HG03064 (cell line): ENCODE data around the gene SH3BP2.

Experiments used
- ATAC-seq: cut with Tn5 transposase; IDR thresholded peaks from one replicate; pipeline ENCODE4 v1.9.1; 2021; ENCODE audit warnings: low read depth; ENCODE audit not compliant: unreplicated experiment

The SH3BP2 gene

DNA sequence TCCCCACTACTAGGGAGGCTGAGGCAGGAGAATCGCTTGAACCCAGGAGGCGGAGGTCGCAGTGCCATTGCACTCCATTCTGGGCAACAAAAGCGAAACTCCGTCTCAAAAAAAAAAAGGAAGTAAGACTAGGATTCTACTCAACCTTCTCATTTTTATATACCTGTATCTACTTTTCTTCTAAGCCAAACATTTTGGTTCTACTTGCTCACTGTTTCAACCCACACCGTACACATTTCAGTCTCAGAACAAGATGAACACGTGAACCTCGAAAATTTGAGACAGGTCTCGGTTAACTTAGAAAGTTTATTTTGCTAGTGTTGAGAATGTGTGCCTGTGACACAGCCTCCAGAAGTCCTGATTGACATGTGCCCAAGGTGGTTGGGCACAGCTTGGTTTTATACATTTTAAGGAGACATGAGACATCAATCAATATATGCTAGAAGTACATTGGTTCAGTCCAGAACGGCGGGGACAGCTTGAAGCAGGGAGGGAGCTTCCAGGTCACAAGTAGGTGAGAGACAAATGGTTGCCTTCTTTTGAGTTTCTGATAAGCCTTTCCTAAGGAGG lies 54.5 kb downstream of the SH3BP2 start:
- ATAC-seq = no peak

DNA sequence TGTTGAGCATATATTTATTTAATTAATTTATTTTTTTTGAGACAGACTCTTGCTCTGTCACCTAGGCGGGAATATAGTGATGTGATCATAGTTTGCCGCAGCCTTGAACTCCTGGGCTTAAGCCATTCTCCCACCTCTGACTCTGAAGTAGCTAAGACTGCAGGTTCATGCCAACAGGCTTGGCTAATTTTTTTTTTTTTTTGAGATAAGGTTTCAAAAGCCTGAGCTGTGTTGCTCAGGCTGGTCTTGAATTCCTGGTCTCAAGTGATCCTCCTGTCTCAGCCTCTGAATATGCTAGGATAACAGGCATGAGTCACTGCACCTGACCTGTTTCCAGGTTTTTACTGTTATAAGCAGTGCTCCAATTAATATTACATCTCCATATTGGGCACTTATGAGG lies 55.6 kb downstream of the SH3BP2 start:
- no peak for ATAC-seq

DNA sequence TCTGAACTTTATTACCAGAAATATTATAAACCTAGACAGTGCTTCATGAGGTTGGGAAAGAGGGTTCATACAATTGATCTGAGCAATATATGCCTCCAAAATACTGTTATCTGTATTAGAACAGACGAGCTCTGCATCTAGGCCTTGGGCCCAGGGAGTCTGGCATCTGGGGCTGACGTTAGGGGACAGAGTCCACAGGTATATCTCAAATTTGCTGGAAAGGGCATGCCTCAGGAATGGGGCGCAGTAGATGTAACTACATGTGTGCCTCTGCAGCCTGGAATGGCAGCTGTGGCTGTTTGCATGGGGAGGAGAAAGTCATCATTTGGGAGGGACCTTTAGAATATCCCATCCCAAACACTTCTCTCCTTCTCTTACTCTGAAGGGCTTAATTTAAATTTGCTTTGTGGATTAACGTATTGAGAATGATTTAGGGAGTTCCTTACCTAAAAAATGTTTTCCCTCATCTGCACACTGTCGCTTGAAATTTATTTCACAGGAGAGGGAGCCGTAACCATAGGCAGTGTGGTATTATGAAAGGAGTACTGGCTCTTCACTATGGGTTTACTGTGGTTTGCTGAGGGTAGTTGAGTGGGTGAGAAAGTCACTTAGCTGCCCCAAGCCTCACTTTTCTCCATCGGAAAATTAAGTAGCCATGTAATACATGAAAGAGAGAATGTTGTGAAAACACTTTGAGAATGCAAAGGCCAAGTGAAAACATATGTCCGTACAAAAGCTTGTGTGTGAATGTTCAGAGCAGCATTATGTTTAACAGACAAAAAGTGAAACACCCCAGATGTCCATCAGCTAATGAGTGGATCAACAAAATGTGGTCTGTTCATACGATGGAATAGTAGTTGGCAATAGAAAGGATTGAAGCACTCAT lies 56.6 kb downstream of the SH3BP2 start:
- no peak for ATAC-seq

DNA sequence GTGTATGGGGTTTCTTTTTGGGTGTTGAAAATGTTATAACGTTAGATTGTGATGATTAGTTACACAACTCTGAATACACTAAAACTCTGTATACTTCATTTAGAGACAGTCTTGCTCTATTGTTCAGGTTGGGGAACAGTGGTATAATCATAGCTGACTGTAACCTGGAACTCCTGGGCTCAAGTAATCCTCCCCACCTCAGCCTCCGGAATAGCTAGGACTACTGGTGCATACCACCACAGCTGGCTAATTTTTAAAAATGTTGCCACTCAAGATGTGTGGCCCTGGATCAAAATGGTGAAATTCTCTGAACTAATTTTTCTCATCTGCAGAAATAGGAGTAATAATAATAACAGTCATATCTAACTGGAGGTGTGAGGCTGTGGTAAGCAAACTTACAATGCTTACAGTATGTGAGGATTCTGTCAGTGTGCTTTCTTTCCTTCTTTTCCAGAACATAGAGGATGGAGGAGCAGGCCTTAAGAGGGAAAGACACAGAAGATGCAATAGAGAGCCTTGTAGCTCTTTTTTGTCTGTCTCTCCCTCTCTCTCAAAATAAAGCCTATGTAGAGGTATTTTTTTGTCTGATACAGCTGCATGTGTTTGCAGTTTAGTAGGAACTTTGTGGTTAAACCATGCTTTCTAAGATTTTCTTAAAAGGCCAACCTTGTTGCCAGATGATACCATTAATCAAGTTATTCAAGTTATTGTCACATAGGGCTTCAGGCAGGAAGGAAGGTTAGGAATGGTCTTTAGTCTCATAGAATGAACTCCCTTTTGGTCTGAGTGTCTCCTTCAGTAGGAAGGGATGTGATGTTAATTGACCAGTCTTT lies 58.3 kb downstream of the SH3BP2 start:
- no peak for ATAC-seq

DNA sequence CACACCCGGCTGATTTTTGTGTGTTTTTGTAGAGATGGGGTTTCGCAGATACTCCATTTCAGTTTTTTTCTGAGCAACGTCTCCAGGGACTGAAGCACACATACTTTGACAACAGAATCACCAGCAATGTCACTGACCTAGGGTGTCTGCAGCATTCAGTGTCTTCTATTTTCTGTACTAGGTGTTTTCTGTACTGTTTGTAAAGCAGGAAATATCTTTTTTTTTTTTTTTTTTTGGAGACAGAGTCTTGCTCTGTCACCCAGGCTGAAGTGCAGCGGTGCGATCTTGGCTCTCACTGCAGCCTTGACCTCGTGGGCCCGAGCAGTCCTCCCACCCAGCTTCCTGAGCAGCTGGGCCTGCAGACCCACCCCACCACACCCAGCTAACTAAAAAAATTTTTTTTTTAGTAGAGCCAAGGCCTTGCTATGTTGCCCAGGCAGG lies 59.6 kb downstream of the SH3BP2 start:
- no peak for ATAC-seq

DNA sequence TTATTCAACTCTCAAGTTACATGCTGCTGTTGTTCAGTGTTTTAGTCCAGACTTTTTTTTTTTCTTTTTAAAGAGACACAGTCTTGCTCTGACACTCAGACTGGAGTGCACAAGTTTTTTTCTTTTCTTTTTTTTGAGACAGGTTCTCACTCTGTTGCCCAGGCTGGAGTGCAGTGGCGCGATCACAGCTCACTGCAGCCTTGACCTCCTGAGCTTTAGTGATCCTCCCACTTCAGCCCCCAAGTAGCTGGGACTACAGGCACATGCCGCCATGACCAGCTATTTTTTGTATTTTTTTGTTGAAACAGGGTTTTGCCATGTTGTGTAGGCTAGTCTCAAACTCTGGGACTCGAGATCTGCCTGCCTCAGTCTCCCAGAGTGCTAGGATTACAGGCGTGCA lies 62.7 kb downstream of the SH3BP2 start:
- no peak for ATAC-seq

DNA sequence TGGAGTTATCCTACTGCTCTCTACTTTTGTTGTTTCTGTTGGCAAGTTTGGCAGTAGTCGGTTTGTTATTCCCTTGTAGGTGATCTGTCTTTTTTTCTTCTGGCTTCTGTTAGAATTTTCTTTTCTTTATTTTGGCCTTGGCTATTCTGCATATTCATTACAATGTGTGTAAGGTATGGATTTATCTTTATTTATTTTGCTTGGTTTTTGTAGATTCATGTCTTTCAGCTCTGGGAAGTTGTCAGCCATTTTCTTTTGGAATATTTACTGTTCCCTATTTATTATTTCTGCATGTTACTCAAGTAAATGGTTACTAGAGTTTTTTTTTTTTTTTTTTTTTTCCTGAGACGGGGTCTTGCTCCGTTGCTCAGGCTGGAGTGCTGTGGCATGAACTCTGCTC lies 63.4 kb downstream of the SH3BP2 start:
- ATAC-seq = no peak

DNA sequence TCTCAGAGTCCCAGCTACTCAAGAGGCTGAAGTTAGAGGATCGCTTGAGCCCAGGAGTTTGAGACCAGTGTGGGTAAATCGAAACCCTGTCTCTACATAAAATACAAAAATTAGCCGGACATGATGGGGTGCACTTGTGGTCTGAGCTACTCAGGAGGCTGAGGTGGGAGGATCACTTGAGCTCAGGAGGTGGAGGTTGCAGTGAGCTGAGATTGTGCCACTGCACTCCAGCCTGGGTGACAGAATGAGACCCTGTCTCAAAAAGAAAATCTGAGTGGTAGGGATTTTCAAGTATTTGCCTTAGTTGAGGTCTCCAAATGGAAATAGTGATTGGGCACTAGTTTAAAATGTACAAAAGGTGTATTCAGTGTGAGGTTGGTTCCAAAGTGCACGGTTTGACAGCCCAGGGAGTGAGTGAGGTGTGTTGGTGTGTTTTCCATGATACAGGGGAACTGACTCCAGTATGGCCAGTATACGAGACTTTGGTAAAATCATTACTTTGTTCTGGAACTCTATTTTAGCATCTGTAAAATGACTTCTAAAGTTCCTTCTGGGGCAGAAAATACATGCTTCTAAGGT lies 64.6 kb downstream of the SH3BP2 start:
- ATAC-seq = no peak

DNA sequence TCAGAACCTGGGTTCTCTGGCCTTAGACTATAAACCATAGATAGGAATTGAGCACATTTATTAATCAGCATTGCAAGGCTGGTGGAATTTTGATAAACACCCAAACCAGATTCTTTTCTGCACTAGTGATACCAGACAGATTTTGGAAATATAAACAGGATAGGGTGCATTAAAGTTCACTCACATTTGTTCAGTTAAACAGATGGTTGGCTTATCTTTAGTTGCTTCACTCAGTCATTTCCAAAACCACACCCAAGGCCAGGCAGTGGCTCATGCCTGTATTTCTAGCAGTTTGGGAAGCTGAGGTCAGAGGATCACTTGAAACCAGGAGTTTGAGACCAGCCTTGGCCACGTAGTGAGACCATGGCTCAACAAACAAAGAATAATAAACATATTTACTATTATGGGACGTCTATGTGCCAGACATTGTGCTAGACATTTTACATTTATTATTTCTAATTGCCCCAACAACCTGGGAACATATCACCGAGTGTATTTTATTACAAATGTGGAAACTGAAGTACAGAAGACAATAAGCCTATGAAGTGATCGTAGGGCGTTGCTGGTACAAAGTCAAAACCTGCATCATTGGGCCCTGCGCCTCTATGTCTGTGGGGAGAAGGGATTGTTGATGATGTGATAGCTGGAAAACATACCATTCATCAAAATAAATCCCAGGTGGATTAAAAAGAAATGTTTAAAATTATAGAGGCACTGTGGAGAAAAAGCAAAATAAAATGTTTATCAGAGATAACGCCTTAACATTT lies 65.7 kb downstream of the SH3BP2 start:
- ATAC-seq = no peak

DNA sequence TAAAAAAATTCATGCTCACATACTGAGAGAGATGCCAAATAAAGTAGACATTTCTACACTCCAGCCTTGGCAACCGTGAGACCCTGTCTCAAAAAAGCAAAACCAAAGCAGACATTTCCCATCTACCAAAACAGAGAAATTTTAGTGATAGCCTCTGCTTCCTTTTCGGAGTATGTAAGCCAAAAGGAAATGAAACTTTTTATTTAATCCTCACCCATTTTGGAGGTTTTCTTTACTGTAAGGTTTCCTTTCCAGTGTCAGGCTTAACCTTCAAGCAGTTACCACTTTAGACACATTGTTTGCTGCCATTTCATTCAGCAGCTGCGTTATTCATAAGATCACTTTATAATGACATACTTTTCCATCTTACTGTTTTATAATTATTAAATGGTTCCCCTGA lies 66.6 kb downstream of the SH3BP2 start:
- ATAC-seq = no peak

DNA sequence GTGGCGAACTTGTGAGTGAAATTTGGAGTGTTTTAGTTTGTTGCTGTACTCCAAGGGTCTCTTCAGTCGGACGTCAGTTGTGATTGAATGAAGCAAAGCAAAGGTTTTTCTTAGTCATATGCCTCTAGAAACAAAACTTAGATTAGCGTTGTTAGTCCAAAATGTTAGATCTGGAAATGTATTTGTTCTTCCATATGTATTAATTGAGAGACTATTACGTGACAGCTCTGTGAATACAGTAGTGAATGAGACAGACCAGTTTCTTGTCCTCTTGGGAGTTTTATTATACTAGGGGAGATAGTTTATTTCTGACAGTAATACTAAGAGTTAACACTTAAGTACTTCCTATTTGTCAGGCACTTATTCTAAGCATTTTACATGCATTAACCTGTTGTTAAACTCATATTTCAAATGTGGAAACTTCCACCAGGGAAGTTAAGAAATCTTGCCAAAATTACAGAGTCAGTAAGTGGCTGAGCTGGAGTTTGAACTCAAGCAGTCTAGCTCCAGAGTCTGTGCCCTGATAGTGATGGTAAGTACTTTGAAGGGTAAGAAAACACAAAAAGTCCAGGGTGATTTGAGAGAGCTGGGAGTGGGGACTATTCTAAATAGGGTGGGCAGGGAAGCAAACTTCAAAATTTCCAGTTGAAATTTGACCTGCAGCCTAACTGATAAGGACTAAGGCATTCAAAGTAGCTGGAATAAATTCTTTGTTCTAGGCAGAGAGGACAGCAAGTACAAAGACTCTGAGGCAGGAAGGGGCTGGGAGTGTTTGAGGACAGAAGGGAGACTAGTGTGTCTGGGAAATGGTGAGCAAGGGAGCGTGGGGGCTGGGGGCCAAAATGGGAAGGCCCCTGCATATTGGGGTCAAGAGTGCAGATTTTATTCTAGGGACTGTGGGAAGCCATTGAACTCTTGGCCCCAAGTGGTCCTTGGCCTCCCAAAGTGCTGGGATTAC lies 67.8 kb downstream of the SH3BP2 start:
- ATAC-seq = no peak

DNA sequence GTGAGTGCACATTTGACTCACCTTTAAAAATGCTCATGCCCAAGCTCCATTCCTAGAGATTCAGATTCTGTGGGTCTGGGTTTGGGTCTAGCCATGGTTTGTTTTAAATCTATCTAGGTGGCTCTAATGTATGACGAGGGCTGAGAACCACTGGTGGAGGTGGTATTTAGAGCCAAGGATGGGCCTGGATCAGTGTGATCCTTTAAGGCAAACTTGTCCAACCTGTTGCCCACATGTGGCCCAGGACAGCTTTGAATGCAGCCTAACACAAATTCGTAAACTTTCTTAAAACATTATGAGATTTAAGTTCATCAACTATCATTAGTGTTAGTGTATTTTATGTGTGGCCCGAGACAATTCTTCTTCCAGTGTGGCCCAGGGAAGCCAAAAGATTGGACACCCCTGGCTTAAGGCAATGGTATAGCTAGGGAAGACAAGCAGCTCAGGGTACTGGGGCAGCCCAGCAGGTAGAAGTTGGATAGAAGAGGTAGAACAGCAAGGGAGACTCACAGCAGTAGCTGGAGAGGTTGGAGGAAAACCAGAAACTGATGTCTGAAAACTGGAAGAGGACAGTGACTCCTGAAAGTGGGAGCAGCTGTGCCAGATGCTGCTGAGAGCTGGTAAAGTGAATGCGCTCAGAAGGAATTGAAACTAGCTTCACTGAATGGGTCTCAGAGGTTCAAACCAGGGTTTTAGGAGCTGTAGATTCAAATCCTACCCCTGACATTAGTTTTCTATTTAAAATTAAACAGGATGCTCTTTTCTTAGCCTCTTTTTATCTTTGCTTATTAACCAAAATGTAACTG lies 68.9 kb downstream of the SH3BP2 start:
- no peak for ATAC-seq

DNA sequence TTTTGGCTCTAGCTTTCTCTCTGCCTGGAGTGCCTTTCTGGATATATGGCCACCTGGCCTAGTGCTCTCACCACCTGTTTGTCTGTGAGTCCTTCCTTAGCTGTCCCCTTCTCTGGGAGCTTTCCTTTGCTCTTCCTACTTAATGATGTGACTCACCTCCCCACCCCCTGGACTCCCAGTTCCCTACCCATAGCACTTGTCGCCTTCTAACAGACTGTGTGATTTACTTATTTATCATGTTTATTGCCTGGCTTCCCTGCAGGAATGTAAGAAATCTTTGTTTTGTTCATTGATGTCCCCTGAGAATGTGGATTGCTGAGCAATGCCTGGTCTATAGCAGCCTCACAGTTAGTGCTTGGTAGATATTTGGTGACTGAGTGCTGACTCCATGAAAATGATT lies 69.6 kb downstream of the SH3BP2 start:
- no peak for ATAC-seq

DNA sequence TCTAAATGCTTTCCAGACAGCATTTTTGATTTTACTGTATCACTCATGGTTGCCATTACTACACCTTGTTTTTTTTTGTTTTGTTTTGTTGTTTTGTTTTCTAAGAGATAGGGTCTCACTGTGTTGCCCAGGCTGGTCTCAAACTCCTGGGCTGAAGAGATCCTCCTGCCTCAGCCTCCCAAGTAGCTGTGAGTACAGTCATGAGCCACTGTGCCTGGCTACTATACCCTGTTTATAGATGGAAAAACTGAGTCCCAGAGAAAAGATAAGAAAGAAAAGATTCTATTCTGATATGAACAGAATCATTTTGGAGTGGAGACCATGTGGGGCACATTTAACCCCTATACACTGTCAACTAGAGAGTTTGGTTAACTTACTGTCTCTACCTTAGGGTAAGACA lies 70.8 kb downstream of the SH3BP2 start:
- ATAC-seq = no peak

DNA sequence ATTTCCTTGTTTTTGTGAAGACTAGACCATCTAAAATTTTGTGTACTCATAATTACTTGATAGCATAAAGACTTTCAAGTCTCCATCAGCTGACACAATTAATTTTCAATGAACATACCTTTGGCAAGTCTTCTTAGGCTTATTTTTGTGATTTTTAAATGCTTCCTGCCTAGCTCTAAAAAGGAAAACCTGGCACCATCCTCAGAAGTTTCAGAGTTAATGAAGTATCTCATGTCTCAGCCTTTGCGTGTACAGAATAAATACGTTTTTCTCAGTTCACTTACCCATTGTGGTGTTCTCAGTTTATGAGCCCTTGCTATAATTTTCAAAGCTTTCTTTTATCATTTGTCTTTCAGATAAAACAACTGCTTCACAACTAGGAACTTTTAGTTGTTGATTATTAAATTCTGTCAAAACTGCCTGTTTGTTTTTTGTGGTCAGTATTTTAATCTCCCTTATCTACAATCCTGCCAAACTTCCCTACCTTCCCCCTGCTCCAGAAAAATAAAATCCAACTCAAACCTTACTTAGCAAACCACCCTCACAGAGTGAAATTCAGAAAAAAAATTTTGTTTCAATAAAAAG lies 72.4 kb downstream of the SH3BP2 start:
- ATAC-seq = no peak

DNA sequence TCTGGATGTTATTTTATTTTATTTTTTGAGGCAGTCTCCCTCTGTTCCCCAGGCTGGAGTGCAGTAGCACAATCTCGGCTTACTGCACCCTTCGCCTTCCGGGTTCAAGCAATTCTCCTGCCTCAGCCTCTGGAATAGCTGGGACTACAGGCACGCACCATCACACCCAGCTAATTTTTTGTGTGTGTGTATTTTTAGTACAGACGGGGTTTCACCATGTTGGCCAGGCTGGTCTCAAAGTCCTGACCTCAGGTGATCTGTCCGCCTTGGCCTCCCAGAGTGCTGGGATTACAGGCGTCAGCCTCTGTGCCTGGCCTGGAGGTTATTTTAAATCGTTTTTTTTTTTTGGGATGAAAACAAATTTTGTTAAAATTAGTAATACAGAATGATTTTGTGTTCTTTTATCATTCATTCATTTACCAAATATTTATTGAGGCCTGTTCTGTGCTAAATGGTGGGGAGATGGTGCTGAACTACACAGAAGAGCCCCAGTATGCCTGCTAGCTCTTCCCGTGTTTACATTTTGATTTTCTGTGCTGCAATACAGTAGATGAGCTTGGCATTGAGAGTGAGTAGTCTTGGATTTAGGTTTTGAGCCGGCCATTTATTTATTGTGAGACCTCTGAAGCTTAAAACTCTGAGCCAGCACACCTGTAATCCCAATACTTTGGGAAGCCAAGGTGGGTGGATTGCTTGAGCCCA lies 73.4 kb downstream of the SH3BP2 start:
- no peak for ATAC-seq

DNA sequence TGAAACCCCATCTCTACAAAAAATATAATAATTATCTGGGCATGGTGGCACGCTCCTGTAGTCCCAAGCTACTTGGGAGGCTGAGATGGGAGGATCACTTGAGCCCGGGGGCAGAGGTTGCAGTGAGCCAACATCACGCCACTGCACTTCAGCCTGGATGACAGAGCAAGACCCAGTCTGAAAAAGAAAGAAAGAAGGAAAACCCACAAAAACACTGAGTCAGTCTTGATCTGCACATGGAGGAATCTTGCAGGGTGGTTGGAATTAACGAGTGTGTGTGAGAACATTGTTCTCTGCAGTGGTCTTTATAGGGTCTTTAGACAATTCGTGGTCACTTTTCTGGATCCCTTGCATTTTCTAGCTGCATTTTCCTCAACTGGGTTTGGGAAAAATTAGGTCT lies 74.0 kb downstream of the SH3BP2 start:
- ATAC-seq = no peak
